PC-3 (cell line): ENCODE results near the gene SLC7A6OS.

ENCODE experiments used
- CTCF ChIP-seq: fragments of 300-600 bp; sonication (generic); conservative IDR thresholded peaks from 2 replicates; pipeline ENCODE4 v1.5.1; 2017; ENCODE audit warnings: antibody characterized with exemption, low read depth, mild to moderate bottlenecking, low read length
- EZH2 ChIP-seq: fragments of 300-600 bp; sonication (generic); IDR thresholded peaks from one replicate; pipeline ENCODE4 v1.6.1; 2017; ENCODE audit warnings: antibody characterized with exemption, mild to moderate bottlenecking, low read length; ENCODE audit not compliant: unreplicated experiment

GRCh38 chr16:68324780-68325357, 14.1 kb upstream of the SLC7A6OS start:
- TF ChIP-seq EZH2: no peak
- no peak for TF ChIP-seq CTCF
